GM19372 (cell line): ENCODE results near the gene RAP1A.

Experiments
- ATAC-seq: cut with Tn5 transposase; IDR thresholded peaks from one replicate; pipeline ENCODE4 v1.9.1; 2021; ENCODE audit warnings: mild to moderate bottlenecking, low read depth, moderate library complexity; ENCODE audit not compliant: unreplicated experiment

The RAP1A gene

GRCh38 chr1:111707906-111708305, 88.3 kb downstream of the RAP1A start:
- ATAC-seq, result no peak

GRCh38 chr1:111709986-111710385, 90.4 kb downstream of the RAP1A start:
- ATAC-seq, result no peak

- no peak for ATAC-seq
Measured at GRCh38 chr1:111716333-111716732, 96.7 kb downstream of the RAP1A start.

GRCh38 chr1:111717450-111717849, 97.9 kb downstream of the RAP1A start:
- no peak for ATAC-seq

- no peak for ATAC-seq
Measured at GRCh38 chr1:111719135-111719534, 99.5 kb downstream of the RAP1A start.

- no peak for ATAC-seq
Measured at GRCh38 chr1:111719674-111720132, 100.1 kb downstream of the RAP1A start.

- ATAC-seq, result no peak
Measured at GRCh38 chr1:111720274-111720976, 100.8 kb downstream of the RAP1A start.

GRCh38 chr1:111720977-111721786, 101.6 kb downstream of the RAP1A start:
- ATAC-seq, result no peak

GRCh38 chr1:111723091-111723806, 103.7 kb downstream of the RAP1A start:
- no peak for ATAC-seq

GRCh38 chr1:111723871-111724270, 104.3 kb downstream of the RAP1A start:
- ATAC-seq, result no peak

- ATAC-seq, result no peak
Measured at GRCh38 chr1:111725192-111725591, 105.6 kb downstream of the RAP1A start.

GRCh38 chr1:111727056-111727455, 107.5 kb downstream of the RAP1A start:
- no peak for ATAC-seq

- no peak for ATAC-seq
Measured at GRCh38 chr1:111729271-111729921, 109.8 kb downstream of the RAP1A start.

- ATAC-seq, result no peak
Measured at GRCh38 chr1:111729946-111730681, 110.5 kb downstream of the RAP1A start.

- ATAC-seq, result no peak
Measured at GRCh38 chr1:111730706-111731105, 111.1 kb downstream of the RAP1A start.

GRCh38 chr1:111731956-111732355, 112.4 kb downstream of the RAP1A start:
- ATAC-seq, result no peak

GRCh38 chr1:111732718-111733117, 113.1 kb downstream of the RAP1A start:
- ATAC-seq, result no peak

GRCh38 chr1:111733183-111733991, 113.8 kb downstream of the RAP1A start:
- no peak for ATAC-seq

- no peak for ATAC-seq
Measured at GRCh38 chr1:111733992-111734341, 114.4 kb downstream of the RAP1A start.
